CD4-positive, alpha-beta T cell treated with Interferon alpha-2 for 1 hour (primary cell): ENCODE results near the gene PRR13.
A peak's percentile ranks its signal among the peaks of the same experiment; 100 is the strongest.
"Not testable (repeated sequence)": the region's sequence is repeated elsewhere in the genome, so short reads cannot be mapped to it uniquely, and the experiment has no call there.

Experiments
- DNase-seq, 2 donors: peaks; one replicate each; pipeline ENCODE4 v3.0.0-alpha.2; 2020 to 2022

PRR13 gene, protein sequence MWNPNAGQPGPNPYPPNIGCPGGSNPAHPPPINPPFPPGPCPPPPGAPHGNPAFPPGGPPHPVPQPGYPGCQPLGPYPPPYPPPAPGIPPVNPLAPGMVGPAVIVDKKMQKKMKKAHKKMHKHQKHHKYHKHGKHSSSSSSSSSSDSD

GRCh38 chr12:53441040-53441833, at the start of gene PRR13:
Gene PRR13 (plus strand): TSS chr12:53441734. CDS start chr12:53442715, 981 bp downstream.
- peak; percentile 99 for DNase-seq

GRCh38 chr12:53399896-53400295, 41.6 kb upstream of the PRR13 start:
- DNase-seq, result no peak

DNA sequence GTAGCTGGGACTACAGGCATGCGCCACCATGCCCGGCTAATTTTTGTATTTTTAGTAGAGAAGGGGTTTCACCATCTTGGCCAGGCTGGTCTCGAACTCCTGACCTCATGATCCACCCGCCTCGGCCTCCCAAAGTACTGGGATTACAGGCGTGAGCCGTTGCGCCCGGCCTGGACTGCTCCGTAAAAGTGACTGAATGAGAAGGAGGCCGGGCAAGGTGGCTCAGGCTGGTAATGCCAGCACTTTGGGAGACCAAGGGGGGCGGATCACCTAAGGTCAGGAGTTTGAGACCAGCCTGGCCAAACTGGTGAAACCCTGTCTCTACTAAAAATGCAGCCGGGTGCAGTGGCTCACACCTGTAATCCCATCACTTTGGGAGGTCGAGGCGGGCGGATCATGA, 39.2 kb upstream of the PRR13 start:
- DNase-seq, result not testable (repeated sequence)

- DNase-seq, result no peak
Observed at GRCh38 chr12:53402871-53403270, 38.7 kb upstream of the PRR13 start.

GRCh38 chr12:53410951-53411350, 30.6 kb upstream of the PRR13 start:
- DNase-seq, result no peak

DNA sequence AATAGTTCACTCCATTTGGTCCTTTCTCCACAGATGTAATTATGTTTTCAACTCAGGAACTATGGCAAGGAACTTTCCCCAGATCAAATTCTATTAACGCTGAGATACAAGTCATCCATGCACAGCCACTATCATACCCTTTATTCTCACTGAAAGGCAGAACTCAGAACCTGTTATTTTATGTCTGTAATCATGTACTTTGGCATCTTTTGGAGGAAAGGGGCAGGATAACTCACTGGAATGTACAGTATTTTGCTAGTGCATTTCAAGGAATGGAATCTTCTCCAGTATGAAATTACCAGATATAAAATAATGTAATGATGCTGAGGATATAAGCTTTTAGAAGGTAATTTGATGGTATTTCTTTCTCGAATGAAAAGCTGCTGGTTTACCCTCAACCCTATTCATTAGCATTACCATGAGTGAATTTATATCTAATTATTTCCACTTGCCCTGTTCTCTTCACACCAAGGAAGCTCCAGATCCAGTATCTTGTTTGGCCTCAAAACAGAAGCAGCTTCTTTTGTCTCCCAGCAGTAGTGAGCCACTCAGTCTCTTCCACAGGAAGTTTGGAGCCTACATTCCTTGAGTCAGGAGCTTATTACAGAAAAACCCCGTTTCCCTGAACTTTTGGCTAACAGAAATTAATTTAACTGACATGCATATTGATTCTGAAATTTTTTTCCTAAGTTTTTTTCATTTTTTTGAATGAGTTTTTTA, 27.9 kb upstream of the PRR13 start:
- no peak for DNase-seq

GRCh38 chr12:53414756-53415417, 26.6 kb upstream of the PRR13 start:
- no peak for DNase-seq

GRCh38 chr12:53415752-53416389, 25.7 kb upstream of the PRR13 start:
- DNase-seq, result not testable (repeated sequence)

GRCh38 chr12:53417291-53417816, 24.2 kb upstream of the PRR13 start:
- peak in 1 of 2 donors; percentile 6 for DNase-seq

DNA sequence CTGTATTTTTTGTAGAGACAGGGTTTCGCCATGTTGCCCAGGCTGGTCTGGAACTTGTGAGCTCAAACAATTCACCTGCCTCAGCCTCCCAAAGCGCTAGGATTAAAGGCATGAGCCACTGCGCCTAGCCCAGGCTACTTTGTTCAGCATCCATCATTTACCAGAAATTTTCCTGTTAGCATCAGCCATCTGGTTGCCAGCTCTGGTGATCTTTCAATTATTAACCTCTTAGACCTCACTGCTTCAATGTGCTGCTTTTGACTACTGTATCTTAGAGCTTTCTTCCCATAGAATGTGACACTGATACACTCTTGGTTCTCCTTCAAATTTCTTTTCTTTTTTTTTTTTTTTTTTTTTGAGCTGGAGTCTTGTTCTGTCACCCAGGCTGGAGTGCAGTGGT, 23.3 kb upstream of the PRR13 start:
- no peak for DNase-seq

DNA sequence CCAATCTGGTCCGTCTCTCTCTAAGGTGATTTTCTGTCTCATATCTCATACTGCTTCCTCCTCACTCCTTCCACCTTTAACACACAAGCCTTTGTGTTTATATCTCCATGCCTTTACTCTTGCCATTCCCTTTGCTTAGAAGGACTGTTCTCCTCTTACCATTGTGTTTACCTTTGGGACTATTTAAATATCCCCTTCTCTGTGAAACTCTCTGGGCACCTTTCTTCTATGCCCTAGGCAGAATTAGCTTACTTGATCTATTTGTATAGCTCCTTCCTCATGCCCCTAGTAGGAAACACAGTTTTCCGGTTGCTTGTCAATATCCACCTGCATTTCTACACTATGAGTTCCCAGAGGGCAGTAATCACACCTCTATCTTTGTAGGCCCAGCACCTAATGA, 21.8 kb upstream of the PRR13 start:
- DNase-seq, result no peak

- not testable (repeated sequence) for DNase-seq
Observed at GRCh38 chr12:53422247-53422646, 19.3 kb upstream of the PRR13 start.

DNA sequence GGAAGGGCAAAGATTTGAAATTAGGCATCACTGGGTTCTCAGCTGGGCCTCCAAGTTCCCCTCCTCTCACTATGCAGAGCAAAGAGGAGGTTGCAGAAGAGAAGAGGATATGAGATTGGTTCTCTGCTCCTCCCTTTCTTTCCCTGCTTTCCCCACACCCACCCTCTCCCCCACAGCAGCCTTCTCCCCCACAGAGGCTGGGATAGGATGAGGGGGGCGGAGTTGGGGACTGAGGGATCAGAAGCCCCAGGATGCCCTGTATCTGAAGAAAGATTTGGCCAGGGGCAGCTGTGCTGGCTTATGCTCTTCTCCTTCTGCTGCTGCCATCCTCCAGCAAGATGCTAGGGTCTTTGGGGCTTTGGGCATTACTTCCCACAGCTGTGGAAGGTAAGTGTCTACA, 17.9 kb upstream of the PRR13 start, which contains the start of gene AMHR2:
TSS of gene AMHR2 (plus strand) at position 259 of the 400 bp plus-strand sequence. CDS start at position 339, 80 bp downstream.
- no peak for DNase-seq

- DNase-seq, result no peak
Observed at GRCh38 chr12:53424626-53425514, 16.7 kb upstream of the PRR13 start.

DNA sequence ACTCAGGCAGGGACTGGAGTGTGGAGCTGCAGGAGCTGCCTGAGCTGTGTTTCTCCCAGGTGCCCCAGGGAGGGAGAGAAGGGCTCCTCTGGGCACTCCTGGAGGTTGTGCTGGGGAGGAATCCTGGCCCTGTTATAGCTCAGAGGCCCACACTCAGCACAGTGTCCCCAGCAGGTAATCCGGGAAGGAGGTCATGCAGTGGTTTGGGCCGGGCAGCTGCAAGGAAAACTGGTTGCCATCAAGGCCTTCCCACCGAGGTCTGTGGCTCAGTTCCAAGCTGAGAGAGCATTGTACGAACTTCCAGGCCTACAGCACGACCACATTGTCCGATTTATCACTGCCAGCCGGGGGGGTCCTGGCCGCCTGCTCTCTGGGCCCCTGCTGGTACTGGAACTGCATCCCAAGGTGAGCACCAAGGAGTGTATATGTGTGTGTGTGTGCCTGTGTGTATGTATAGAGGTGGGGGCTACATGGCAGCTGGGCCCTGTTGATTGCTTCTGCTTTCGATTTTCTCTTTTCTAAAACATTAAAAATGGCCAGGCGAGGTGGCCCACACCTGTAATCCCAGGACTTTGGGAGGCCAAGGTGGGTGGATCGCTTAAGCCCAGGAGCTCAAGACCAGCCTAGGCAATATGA, 15.9 kb upstream of the PRR13 start:
- DNase-seq, result no peak

DNA sequence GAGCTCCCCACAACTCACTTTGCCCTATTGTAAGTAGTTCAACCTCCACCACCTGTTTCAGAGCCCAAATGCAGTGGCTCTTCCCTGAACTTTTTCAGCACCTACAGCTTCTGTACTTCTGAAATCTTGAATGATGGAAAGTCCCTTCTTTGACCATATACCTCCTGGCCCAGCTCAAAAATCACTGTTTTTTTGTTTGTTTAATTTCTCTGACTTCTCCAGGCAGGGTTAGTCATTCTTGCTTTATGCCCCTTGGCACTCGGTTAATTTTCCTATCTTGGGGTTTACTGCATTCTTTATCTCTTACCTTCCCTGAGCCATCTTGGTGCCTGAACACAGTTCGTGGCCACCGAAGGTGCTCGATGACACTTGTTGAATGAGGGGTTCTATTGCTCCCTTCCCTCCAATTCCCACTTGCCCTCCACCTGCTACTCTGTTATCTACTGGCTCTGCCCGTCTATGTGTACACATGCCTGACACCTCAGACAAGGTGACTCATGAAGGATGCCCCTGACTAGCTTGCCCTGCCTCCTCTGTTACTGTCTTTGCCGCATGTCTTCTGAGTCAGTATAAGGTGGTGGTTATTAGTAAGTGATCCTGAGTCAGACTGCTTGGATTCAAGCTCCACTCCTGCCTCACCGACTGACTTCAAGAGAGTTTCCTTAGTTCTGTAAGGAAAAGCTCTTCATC, 13.5 kb upstream of the PRR13 start:
- DNase-seq, result no peak

- no peak for DNase-seq
Observed at GRCh38 chr12:53428741-53429140, 12.8 kb upstream of the PRR13 start.

- no peak for DNase-seq
Observed at GRCh38 chr12:53430116-53430515, 11.4 kb upstream of the PRR13 start.

GRCh38 chr12:53431187-53431586, 10.3 kb upstream of the PRR13 start:
- no peak for DNase-seq

DNA sequence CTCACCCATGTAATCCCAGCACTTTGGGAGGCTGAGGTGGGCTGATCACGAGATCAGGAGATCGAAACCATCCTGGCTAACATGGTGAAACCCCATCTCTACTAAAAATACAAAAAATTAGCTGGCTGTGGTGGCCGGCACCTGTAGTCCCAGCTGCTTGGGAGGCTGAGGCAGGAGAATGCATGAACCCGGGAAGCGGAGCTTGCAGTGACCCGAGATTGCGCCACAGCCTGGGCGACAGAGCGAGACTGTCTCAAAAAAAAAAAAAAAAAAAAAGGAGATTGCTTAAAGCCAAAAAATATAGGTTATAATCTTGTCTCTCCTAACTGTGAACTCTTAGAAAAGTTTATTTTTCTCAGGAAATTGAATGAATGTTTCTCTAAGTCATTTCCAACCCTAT, 6.2 kb upstream of the PRR13 start:
- DNase-seq, result not testable (repeated sequence)
